Right kidney (tissue), 1 donor: ENCODE measurements around the gene ZNF341.

Experiments
- DNase-seq: peaks from one replicate; pipeline ENCODE4 v3.0.0-alpha.2; 2016

The ZNF341 gene

DNA sequence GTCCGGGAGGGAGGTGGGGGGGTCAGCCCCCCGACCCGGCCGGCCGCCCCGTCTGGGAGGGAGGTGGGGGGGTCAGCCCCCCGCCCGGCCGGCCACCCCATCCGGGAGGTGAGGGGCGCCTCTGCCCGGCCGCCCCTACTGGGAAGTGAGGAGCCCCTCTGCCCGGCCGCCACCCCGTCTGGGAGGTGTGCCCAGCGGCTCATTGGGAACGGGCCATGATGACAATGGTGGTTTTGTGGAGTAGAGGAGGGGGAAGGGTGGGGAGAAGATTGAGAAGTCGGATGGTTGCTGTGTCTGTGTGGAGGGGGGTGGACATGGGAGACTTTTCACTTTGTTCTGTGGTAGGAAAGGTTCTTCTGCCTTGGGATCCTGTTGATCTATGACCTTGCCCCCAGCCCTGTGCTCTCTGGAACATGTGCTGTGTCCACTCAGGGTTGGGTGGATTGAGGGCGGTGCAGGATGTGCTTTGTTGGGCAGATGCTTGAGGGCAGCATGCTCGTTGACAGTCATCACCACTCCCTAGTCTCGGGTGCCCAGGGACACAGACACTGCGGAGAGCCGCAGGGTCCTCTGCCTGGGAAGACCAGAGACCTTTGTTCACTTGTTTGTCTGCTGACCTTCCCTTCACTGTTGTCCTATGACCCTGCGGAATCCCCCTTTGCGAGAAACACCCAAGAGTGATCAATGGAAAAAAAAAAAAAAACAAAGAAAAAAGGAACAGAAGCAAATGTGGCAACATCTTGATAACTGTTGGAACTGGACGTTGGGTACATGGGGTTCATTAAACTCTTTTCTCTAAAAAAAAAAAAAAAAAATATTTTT, 30.0 kb upstream of the ZNF341 start:
- DNase-seq = no peak

DNA sequence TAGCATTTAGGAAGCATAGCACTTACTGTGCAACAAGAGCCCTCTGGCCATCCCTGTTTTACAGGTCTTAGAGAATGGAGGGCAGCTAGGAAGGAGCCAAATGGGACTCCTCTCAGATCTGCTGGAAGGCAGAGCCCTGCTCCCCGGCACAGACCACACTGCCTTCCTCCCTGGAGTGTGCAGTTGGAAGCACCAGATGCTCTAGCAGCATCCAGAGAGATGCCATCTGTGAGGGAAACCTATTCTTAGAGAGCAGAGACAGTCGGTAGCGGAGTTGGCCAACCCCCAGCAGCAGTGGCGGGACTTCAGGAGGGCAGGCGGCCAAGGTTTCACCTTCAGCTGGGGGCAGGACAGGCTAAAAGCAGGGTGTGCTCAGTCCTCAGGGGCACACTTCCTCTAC, 28.9 kb upstream of the ZNF341 start:
- no peak for DNase-seq

DNA sequence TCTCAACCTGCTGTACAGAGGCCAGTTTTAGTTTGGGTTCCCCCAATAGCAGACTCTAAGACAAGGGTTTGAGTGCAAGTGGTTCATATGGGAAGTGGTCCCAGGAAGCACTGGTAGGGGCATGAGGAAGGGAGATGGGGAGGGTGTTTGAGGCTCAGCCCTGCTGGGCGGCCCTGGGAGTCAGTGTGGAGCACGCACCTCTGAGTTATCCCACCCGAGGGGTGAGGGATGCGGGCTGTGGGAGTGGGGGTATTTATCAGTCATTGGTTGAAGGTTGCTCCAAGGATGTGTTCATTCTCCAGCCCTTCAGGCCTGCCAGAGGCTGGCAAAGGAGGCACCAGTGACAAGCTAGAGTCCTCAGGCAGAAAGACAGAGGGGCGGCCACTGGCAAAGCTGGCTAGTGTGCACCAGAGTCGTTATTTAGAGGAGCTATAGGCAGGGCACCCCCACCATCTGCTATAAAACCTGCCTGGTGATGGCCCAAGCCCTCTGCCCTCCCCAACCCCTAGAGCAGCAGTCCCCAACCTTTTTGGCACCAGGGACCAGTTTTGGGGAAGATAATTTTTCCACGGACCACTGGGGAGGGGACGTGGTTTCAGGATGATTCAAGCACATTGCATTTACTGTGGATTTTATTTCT, 28.2 kb upstream of the ZNF341 start:
- no peak for DNase-seq

DNA sequence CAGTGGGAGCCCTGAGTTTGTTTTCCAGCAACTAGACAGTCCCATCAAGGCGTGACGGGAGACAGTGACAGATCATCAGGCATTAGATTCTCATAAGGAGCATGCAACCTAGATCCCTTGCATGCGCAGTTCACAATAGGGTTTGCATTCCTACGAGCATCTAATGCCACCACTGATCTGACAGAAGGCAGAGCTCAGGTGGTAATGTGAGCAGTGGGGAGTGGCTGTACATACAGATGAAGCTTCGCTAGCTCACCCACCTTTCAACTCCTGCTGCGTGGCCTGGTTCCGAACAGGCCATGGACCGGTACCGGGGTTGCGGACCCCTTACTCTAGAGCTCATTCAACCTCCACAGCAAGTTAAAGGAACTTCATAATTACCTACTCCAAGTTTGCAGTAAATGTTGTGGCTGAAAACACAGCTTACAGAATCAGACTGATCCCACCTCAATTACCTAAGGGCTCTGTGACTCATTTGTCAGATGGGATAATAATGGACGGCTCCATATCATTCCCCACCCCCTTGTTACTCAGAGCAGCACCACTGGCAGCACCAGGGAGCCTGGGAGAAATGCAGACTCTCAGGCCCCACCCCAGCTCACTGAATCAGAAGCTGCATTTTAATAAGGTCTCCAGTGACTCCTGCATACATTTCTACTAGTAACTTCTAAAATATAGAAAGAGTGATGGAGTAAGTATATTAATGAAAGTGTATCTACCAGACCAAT, 27.4 kb upstream of the ZNF341 start:
- no peak for DNase-seq

DNA sequence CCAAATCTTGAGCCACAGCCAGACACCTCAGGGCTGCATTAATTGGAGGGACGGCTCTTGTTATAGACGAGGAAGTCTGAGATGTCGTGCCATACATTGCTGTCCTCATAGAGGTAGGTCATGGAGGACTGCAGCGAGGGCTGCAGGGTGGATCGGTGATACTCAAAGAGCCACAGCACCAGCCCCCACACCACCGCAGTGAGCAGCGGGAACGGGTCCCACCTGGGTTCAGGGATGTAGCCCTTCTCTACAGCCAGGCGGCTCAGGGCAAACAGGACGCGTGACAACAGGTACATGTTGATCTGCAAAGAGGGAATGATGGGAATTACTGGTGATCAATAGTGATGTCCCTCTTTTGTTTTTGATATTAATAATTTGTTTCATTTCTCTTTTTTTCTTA, 24.1 kb upstream of the ZNF341 start:
- no peak for DNase-seq

DNA sequence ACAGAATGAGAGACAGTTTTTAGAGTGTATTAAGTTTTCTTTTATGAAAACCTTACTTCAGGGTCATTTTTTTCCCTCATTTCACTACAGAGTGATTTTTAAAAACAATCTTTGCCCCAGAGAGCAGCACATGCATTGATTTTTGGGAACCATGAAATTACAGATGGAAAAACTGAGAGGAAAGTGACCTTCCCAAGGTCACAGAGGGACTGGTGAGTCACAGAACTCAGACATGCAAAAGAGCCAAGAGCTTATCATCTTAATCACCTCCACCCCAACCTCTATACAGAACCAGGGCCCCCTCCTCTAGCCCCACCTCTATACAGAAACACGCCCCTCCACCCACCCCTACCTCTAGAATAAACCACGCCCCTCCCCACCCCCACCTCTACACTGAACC, 22.4 kb upstream of the ZNF341 start:
- no peak for DNase-seq

DNA sequence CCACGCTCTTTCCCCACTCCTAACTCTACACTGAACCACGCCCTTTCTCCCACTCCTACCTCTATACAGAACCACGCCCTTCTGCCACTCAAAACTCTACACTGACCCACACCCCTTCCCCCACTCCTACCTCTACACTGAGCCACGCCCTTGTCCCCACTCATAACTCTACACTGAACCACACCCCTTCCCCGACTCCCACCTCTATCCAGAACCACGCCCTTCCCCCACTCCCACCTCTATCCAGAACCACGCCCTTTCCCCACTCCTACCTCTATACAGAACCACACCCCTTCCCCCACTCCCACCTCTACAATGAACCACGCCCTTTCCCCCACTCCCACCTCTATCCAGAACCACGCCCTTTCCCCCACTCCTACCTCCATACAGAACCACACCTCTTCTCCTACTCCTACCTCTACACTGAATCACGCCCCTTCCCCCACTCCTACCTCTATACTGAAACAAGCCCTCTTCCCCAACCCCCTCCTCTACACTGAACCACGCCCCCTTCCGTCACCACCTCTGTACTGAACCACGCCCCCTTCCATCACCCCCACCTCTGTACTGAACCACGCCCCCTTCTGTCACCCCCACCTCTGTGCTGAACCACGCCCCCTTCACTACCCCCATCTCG, 21.8 kb upstream of the ZNF341 start:
- no peak for DNase-seq

DNA sequence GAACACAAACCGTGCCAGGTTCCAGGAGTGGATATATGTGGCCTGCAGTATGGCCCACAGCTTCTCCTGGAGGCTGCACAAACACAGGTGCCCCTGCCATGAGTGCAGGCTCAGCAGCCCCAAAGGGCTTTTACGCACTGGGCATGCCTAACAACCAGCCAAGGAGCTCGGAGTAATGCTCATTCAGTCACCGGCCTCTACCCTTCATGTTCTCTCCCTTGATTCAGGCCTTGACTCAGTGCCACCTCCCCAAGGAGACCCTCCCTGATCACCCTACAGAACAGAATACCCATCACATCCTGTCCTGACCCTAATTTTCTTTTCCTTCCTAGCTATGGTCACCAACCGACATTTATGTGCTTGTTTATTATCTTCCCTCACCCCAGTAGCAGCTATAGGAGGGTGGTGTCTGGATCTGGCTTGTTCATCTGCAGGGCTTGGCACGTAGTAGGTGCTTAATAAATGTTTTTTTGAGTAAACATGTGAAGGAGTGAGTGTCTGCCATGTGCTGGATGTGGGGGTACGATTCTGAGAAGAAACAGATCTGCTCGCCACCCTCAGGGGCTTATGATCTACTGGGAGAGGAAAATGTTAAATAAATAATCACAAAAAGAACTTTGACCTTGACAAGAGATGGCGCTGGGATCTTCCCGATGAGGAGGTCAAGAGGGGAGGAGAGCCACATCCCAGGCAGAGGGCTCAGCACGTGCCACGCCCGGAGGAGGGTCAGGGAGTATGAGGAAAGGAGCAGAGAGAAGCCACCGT, 20.9 kb upstream of the ZNF341 start:
- no peak for DNase-seq

DNA sequence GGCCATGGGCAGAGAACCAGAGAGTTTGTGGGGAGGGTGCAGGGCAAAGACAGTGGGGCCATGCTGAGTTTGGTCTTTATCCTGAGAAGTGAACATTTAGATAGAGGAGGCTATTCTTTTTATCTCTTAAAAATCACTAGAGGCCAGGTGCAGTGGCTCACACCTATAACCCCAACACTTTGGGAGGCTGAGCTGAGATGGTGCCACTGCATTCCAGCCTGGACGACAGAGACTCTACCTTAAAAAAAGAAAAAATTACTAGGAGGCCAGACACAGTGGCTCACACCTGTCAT, 20.4 kb upstream of the ZNF341 start:
- no peak for DNase-seq

DNA sequence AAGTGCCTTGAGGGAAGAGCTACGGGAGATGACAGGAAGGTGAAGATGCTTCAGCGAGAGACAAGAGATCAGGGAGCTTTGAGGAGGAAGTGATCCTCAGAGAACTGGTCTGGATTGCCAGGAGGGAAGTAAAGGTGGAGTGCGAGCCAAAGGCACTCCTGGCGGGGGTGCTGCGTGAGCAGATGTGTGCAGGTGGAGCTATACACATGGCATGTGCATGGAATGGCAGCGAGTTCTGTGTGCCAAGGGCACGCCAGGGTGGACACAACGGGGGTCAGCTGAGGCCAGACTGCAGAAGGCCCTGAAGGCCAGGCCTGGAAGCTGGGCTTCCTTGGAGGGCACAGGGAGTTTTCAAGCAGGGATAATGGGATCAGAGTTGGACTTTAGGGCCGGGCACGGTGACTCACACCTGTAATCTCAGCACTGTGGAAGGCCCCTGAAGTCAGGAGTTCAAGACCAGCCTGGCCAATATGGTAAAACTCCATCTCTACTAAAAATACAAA, 17.9 kb upstream of the ZNF341 start:
- DNase-seq = no peak

DNA sequence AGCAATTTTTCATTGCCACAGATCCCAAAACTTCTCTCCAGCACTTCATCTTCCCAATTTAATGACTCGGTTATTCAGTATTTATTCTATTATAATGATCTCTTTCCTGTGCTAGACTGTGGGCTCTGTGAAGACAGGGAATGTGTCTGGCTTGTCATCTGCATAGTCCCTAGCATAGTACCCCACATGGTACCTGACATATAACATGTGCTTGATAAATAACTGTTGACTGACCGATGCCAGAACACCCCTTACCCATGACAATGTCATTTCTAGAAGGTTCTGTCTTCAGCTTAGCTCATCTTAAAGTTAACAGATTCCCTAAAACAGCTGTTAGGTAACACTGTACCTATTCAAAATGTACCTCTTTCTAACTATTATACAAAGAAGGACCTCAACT, 15.3 kb upstream of the ZNF341 start:
- DNase-seq = no peak

DNA sequence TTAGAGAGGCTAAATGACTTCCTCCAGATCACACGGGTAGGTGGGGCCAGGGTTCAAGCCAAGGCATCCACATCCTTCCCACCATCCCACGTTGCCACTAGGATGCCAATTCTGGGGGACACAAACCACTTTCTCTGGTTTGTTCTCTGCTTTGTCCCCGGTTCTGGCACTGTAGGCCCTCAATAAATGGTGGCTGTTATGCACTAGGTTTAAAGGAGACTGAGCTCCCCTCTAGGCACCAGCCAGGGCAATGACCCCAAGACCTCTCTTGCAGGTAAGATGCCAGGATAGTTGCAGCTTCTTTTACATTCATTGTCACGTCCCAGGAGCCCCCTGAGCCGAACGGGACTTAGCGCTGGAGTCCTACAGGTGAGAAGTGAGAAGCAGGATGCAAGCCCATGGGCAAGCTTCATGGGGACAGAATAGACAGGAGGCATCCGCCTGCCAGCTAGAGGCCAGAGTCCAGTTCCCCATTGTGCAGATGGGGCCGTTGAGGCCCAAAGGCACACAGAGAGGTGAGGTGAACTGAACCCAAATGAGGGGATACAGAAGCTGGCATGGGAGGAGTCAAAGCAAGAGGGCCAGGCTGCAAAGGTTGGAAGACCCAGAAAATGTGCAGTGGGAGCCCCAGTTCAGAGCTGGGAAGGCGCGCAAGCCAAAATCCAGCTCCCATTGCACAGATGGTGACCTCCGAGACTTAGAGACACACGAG, 12.4 kb upstream of the ZNF341 start:
- DNase-seq = no peak

DNA sequence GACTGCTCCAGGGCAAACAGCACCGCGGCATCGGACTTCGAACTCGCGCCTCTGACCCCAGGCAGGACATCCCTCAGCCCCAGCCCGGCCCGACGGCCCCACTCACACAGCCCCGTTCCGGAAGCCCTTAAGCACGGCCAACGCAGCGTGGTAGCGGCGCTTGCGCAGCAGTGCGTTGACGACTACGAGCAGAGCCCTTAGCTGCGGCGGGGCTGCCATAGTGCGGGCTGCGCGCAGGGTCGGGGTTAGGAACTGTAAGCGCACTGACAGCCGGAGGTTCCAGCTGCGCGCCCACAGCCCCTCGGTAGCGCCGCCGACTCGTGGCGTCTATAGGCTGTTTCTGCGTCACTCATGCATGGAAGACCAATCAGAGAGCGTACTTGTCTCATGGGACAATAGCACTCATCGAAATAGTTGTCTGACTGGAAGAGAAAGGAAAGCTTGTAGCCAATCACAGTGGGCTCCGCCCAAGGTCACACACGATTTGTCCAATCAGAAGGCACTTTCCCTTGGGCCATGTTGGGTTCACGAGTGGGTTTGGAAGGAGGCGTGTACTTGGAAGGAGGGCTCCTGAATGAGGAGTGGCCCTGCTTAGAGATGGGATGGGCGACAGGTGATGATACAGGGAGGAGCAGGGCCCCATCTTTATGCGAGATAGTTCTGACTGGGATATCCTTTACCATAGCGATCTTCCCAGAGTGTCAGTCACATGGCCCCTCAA, 11.6 kb upstream of the ZNF341 start, which contains the start of gene PXMP4:
Gene PXMP4, minus strand, starts transcription at position 322 of the 721 bp plus-strand sequence. Its CDS starts 103 bp downstream, at position 219.
- peak; percentile 75 for DNase-seq

DNA sequence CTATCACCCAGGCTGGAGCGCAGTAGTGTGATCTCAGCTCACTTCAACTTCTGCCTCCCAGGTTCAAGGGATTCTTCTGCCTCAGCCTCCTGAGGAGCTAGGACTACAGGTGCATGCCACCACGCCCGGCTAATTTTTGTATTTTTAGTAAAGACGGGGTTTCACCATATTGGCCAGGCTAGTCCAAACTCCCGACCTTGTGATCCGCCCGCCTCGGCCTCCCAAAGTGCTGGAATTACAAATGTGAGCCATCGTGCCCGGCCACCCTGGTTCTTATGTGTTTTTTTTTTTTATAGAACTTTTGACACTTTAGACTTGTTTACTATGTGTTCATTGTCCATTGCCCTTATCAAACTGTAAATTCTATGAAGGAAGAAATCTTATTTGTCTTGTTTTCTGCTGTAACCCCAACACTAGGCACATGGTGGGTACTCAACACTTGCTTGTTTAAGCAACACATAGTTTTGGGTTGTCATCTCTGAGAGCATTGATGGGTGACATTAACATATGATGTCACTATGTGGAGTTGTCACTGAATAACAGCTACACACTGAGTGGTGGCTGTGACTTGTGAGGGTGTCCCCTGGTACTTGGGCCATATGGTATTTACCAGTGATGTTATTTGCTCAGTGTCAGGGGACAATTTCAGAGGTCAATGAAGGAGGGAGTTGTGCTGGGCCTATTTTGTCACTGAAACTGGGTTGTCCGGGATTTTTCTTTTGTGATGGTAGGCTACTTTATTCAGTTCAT, 10.2 kb upstream of the ZNF341 start:
- no peak for DNase-seq

DNA sequence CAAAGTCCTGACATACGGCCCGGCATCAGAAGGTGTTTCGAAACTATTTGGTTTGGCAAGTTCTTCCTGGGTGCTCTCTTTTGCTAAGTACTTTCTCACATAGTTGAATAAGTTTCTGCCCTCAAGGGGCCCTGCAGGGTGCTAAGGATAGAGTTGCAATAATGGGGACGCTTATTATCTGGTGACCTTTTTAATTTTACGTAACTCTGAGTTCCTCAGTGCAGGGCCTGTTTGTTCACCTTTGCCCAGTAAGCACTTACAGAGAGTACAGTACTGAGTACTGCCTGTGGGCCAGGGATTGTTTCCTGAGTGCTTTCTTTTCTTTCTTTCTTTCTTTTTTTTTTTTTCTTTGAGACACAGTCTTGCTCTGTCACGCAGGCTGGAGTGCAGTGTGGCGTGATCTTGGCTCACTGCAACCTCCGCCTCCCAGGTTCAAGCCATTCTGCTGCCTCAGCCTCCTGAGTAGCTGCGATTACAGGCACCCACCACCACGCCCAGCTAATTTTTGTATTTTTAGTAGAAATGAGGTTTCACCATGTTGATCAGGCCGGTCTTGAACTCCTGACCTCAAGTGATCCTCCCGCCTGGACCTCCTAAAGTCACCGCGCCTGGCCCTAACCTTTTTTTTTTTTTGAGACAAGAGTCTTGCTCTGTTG, 7.2 kb upstream of the ZNF341 start:
- DNase-seq = no peak

DNA sequence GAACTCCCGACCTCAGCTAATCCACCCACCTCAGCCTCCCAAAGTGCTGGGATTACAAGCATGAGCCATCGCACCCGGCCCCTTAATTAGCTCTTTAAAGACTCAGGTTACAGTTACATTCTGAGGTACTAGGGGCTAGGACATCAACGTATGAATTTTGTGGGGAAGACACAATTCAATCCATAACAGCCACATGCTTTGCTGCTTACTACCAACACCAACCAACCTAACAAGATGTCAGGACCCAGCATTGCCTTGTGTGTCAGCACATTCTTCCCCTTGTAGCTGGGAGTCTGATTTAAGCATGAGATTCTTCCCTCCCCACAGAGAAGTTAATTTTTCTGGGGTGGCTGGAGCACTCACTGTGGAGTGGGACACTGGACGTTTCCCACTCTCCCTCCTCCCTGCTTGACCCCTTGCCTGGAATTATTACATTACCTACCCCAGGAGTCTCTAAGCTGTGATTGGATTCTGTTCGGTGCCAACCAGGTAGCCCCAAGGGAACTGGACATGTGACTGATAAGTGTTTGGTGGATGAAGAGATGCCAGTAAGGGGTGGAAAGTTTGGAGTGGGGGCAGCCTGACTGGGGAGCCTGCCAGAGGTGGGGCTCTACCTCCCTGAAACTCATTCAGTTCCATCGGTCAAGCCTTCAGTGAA, 6.1 kb upstream of the ZNF341 start:
- DNase-seq = no peak

DNA sequence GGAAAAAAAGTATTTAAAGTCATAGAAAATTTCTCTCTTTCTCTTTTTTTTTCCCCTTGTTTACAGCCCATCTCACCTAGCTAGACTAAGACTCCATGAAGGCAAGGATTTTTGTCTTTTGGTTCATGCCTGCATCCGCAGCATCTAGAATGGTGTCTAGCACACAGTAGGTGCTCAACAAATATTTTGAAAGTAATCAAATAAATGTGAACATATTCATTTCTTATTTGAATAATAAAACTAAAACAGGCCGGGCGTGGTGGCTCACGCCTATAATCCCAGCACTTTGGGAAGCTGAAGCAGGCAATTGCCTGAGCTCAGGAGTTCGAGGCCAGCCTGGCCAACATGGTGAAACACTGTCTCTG, 4.7 kb upstream of the ZNF341 start:
- no peak for DNase-seq

DNA sequence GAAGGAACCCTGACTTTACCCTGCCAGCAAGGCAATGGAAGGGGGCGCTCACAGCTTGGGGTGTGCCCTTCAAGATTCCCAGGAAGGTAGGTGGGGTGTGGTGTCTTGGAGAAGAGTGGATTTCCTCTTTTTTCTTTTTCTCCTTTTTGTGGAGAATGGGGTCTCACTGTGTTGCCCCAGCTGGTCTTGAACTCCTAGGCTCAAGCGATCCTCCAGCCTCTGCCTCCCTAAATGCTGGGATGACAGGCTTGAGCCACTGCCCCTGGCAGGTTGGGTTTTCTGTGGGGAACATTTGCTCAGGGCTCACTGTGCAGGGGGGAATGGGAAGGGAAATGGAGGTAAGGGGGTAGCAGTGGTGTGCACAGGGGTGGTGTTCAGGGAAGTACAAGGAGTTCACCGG, 4.0 kb upstream of the ZNF341 start:
- DNase-seq = no peak

DNA sequence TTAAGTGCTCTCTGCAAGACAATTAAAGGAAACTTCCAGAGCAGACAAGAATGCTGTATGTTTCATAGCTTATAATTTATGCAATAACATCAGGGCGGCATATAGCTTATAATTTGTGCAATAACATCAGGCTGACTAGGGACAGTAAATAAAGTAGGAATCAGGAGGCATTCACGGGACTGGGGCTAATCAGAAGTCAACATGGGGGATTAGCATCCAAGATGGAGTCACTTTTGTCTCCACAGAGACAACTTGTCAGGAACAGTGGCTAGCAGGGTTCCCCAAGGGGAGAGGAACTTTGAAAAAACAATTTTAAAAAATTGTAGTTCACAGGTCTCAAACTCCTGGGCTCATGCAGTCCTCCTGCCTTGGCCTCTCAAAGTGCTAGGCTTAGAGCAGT, 3.3 kb upstream of the ZNF341 start:
- DNase-seq = no peak
